Lower lobe of right lung (tissue), 2 donors: ENCODE results near the gene SORCS2. TPM values are rescaled to one million over a fixed set of nuclear protein-coding genes. Genes with fewer than 3 reads are reported as not detected.

Experiments
- ATAC-seq, 2 donors: fragments of 200-7000 bp; cut with Tn5 transposase; one replicate each; pipeline ENCODE4 v1.9.1; 2020 to 2022; ENCODE audit warnings: mild to moderate bottlenecking in 2 of 2, moderate library complexity in 2 of 2
- DNase-seq: peaks from one replicate; pipeline ENCODE4 v3.0.0-alpha.2; 2020
- H3K27ac ChIP-seq: fragments of 200-600 bp; one replicate; pipeline ENCODE4 v1.8.0; 2022
- H3K27me3 ChIP-seq: fragments of 200-600 bp; one replicate; pipeline ENCODE4 v1.8.0; 2022; ENCODE audit warnings: low read depth
- H3K36me3 ChIP-seq: fragments of 200-600 bp; one replicate; pipeline ENCODE4 v1.8.0; 2022; ENCODE audit warnings: mild to moderate bottlenecking
- H3K4me1 ChIP-seq: fragments of 200-600 bp; one replicate; pipeline ENCODE4 v1.8.0; 2022
- H3K4me3 ChIP-seq: fragments of 200-600 bp; one replicate; pipeline ENCODE4 v1.8.0; 2022; ENCODE audit warnings: mild to moderate bottlenecking
- H3K9me3 ChIP-seq: fragments of 200-600 bp; one replicate; pipeline ENCODE4 v1.8.0; 2022
- CTCF ChIP-seq: fragments of 200-600 bp; IDR thresholded peaks from one replicate; pipeline ENCODE4 v1.8.0; 2022; ENCODE audit warnings: antibody characterized with exemption, mild to moderate bottlenecking
- intact Hi-C: fragments of 100-400 bp; cut with DNase I; formaldehyde crosslinking; loops from one replicate; pipeline ENCODE4 v1.11.0; 2022
- total RNA-seq: library from RNA; stranded (reverse); fragmentation: NEBNext Ultra II Directional; extraction: Animal tissue kit (Norgen Biotek cat#: 25700); gene quantifications from one replicate; pipeline ENCODE4 v1.2.1, GENCODE V29; 2021
- donor health status: DM: no; HTN: yes; CAD: no; lungs with severe emphysema.

SORCS2 gene
- total RNA-seq, 1 donor from 2014 or later: 5.8 TPM

- Histone ChIP-seq H3K36me3 (no peaks in the 10 kb centered on the region), H3K9me3 (no peaks in the 10 kb centered on the region), H3K4me3 (no peak overlapping the region), H3K27me3 (no peaks in the 10 kb centered on the region), H3K4me1 (no peaks in the 10 kb centered on the region), H3K27ac (no peak overlapping the region)
- ATAC-seq (no peak), DNase-seq (peak; percentile 20)
- intact Hi-C loops: no loop called here
- no peak for TF ChIP-seq CTCF
These were observed 133.2 kb downstream of the SORCS2 start for GRCh38 chr4:7325541-7325940.

- H3K27me3 ChIP-seq: no peaks in the 10 kb centered on the region
- ATAC-seq (no peak), DNase-seq (peak; percentile 35)
- H3K4me3 ChIP-seq: no peak overlapping the region
- H3K27ac ChIP-seq: no peak overlapping the region
- no peaks in the 10 kb centered on the region for H3K4me1 ChIP-seq
- no peaks in the 10 kb centered on the region for H3K36me3 ChIP-seq
- intact Hi-C loops: no loop called here
- no peak for TF ChIP-seq CTCF
- H3K9me3 ChIP-seq: no peaks in the 10 kb centered on the region
These were observed 134.0 kb downstream of the SORCS2 start for GRCh38 chr4:7326306-7326692.

- Histone ChIP-seq H3K27me3 (no peaks in the 10 kb centered on the region), H3K27ac (no peak overlapping the region), H3K9me3 (no peaks in the 10 kb centered on the region), H3K36me3 (no peaks in the 10 kb centered on the region), H3K4me1 (no peaks in the 10 kb centered on the region), H3K4me3 (no peak overlapping the region)
- no peak for TF ChIP-seq CTCF
- intact Hi-C loops: no loop called here
- ATAC-seq: no peak
- DNase-seq: peak; percentile 37
These were observed 134.5 kb downstream of the SORCS2 start for GRCh38 chr4:7326693-7327340.

GRCh38 chr4:7327341-7327885, 135.1 kb downstream of the SORCS2 start:
- ATAC-seq (no peak), DNase-seq (peak; percentile 30)
- Histone ChIP-seq H3K4me3 (no peak overlapping the region), H3K27ac (no peak overlapping the region), H3K4me1 (no peaks in the 10 kb centered on the region), H3K27me3 (no peaks in the 10 kb centered on the region), H3K9me3 (no peaks in the 10 kb centered on the region), H3K36me3 (no peaks in the 10 kb centered on the region)
- no peak for TF ChIP-seq CTCF
- intact Hi-C loops: no loop called here

- DNase-seq: peak; percentile 30
- H3K36me3 ChIP-seq: no peaks in the 10 kb centered on the region
- ATAC-seq: no peak
- no peaks in the 10 kb centered on the region for H3K9me3 ChIP-seq
- no peaks in the 10 kb centered on the region for H3K4me1 ChIP-seq
- no peak for TF ChIP-seq CTCF
- intact Hi-C loops: no loop called here
- no peaks in the 10 kb centered on the region for H3K27me3 ChIP-seq
- no peak overlapping the region for H3K27ac ChIP-seq
- no peak overlapping the region for H3K4me3 ChIP-seq
These were observed 136.0 kb downstream of the SORCS2 start for GRCh38 chr4:7328162-7328912.
